Ovary (tissue), 3 donors: ENCODE data around the gene ZNF124.
"Not testable (repeated sequence)": the region's sequence is repeated elsewhere in the genome, so short reads cannot be mapped to it uniquely, and the experiment has no call there.

Experiments used
- CTCF ChIP-seq, 3 donors: fragments of 450-650 bp in 2 of 3; fragments of 200-600 bp in 1 of 3; IDR thresholded peaks; one replicate each; pipeline versions ENCODE4 v1.5.1 to v1.8.0; 2016 to 2022; ENCODE audit warnings: antibody characterized with exemption in 3 of 3, mild to moderate bottlenecking in 1 of 3
- EP300 ChIP-seq: sonication (generic); formaldehyde crosslinking; IDR thresholded peaks from one replicate; pipeline ENCODE4 v1.6.1; 2017; ENCODE audit warnings: antibody characterized with exemption
- POLR2A ChIP-seq: fragments of 450-650 bp; IDR thresholded peaks from one replicate; pipeline ENCODE4 v1.6.1; 2017; ENCODE audit warnings: antibody characterized with exemption, mild to moderate bottlenecking, moderate library complexity
- donor health status: DM: no; HTN: no; CAD: no.

GRCh38 chr1:247126166-247126565 lies 45.7 kb downstream of the ZNF124 start:
- TF ChIP-seq POLR2A; CTCF (IDR thresholded peaks at IDR 0.05); EP300: not testable (repeated sequence)
